GM12878 (cell line): Measurements from ENCODE around the gene TNFRSF8. TPM values are rescaled to one million over a fixed set of nuclear protein-coding genes. Genes with fewer than 3 reads are reported as not detected.

Experiments
- ATAC-seq: fragments of 200-7000 bp; cut with Tn5 transposase; 3 replicates; pipeline ENCODE4 v1.9.1; 2020; ENCODE audit warnings: mild to moderate bottlenecking, moderate library complexity
- BruUV-seq: library from RNA; stranded (reverse); fragments of 400-500 nt; replicated peaks from 2 replicates; lab custom pipeline; 2021; lab: Mats Ljungman, UMichigan
- CTCF ChIA-PET: fragments of 300-600 bp; sonication (Branson Sonifier 250); formaldehyde crosslinking; extraction: SDS; loops from one replicate; lab custom pipeline; 2021; ENCODE audit warnings: inconsistent platforms; lab: Yijun Ruan, JAX
- POLR2A ChIA-PET: fragments of 350-600 bp; formaldehyde crosslinking; extraction: SDS; loops from one replicate; lab custom pipeline; 2021; ENCODE audit warnings: inconsistent platforms; lab: Charles Lee
- RAD21 ChIA-PET: fragments of 300-600 bp; sonication (Branson Sonifier 250); formaldehyde crosslinking; loops from one replicate; lab custom pipeline; 2023; ENCODE audit warnings: antibody characterized with exemption; ENCODE audit not compliant: unreplicated experiment; lab: Charles Lee
- SMC1A ChIA-PET: fragments of 300-600 bp; sonication (Branson Sonifier 250); formaldehyde crosslinking; loops from one replicate; lab custom pipeline; 2023; ENCODE audit not compliant: unreplicated experiment, uncharacterized antibody; lab: Charles Lee
- DNase-seq: peaks from one replicate; pipeline ENCODE4 v3.0.0-alpha.2; 2011; ENCODE audit warnings: low read depth, low spot score
- FAIRE-seq: peaks from 3 replicates; lab custom pipeline; 2011; peaks lifted over from hg19 to GRCh38; lab: Jason Lieb, UNC
- H2AFZ ChIP-seq: 2 replicates; pipeline ENCODE4 v1.6.0; 2011; ENCODE audit warnings: low read depth, low read length, control low read depth; ENCODE audit not compliant: control insufficient read depth
- H3K27ac ChIP-seq: 2 replicates; pipeline ENCODE4 v1.5.1; 2011; ENCODE audit warnings: control low read depth; ENCODE audit not compliant: control insufficient read depth, insufficient read depth
- H3K27me3 ChIP-seq, 2 experiments: replicated peaks in 1 of 2; 2 replicates each; pipeline versions ENCODE4 v1.6.0 to v1.6.1; 2011; ENCODE audit warnings: low read length in 1 of 2; ENCODE audit not compliant: control insufficient read depth in 2 of 2, insufficient read depth in 2 of 2
- H3K36me3 ChIP-seq, 2 experiments: 2 replicates each; pipeline ENCODE4 v1.5.1; 2011; ENCODE audit warnings: low read length in 1 of 2; ENCODE audit not compliant: control insufficient read depth in 2 of 2, insufficient read depth in 2 of 2
- H3K4me1 ChIP-seq: 2 replicates; pipeline ENCODE4 v1.6.1; 2011; ENCODE audit warnings: mild to moderate bottlenecking, low read length, moderate library complexity, mixed read lengths; ENCODE audit not compliant: control insufficient read depth, insufficient read depth
- H3K4me2 ChIP-seq: 2 replicates; pipeline ENCODE4 v1.6.0; 2011; ENCODE audit warnings: control low read depth; ENCODE audit not compliant: control insufficient read depth, insufficient read depth
- H3K4me3 ChIP-seq: fragments of 200-600 bp; sonication (generic); 2 replicates; pipeline ENCODE4 v1.5.1; 2016
- H3K79me2 ChIP-seq: 2 replicates; pipeline ENCODE4 v1.6.0; 2011; ENCODE audit warnings: low read length; ENCODE audit not compliant: control insufficient read depth, insufficient read depth
- H3K9ac ChIP-seq: 2 replicates; pipeline ENCODE4 v1.8.0; 2011; ENCODE audit warnings: low read length, control low read depth, mixed read lengths; ENCODE audit not compliant: control insufficient read depth, insufficient read depth
- H3K9me3 ChIP-seq: replicated peaks from 3 replicates; pipeline ENCODE4 v1.5.1; 2011; ENCODE audit warnings: mild to moderate bottlenecking, low read length; ENCODE audit not compliant: control insufficient read depth, insufficient read depth
- H4K20me1 ChIP-seq: 2 replicates; pipeline ENCODE4 v1.6.0; 2011; ENCODE audit not compliant: control insufficient read depth, insufficient read depth
- BRCA1 ChIP-seq: IDR thresholded peaks from 2 replicates; pipeline ENCODE4 v1.6.1; 2011; ENCODE audit warnings: low read depth, low read length, improper control_type of control experiment
- CUX1 ChIP-seq: IDR thresholded peaks from 2 replicates; pipeline ENCODE4 v1.6.1; 2012; ENCODE audit warnings: improper control_type of control experiment, low read depth, low read length; ENCODE audit not compliant: insufficient replicate concordance
- EZH2 ChIP-seq: IDR thresholded peaks from 2 replicates; pipeline ENCODE4 v1.6.1; 2012; ENCODE audit warnings: low read depth, mild to moderate bottlenecking, control low read depth, inconsistent platforms, low read length, borderline replicate concordance; ENCODE audit not compliant: control insufficient read depth
- FOS ChIP-seq: IDR thresholded peaks from 3 replicates; pipeline ENCODE4 v1.6.1; 2011; ENCODE audit warnings: borderline replicate concordance; ENCODE audit not compliant: insufficient read length; ENCODE audit errors: extremely low read depth
- JUND ChIP-seq: IDR thresholded peaks from 2 replicates; pipeline ENCODE4 v1.6.1; 2012; ENCODE audit warnings: low read depth, mild to moderate bottlenecking, low read length, improper control_type of control experiment, moderate library complexity
- MEF2A ChIP-seq: IDR thresholded peaks from 2 replicates; pipeline ENCODE4 v1.6.1; 2011; ENCODE audit warnings: low read depth, mild to moderate bottlenecking, low read length, moderate library complexity; ENCODE audit not compliant: insufficient read depth
- MYB ChIP-seq: fragments of 150-350 bp; IDR thresholded peaks from 2 replicates; pipeline ENCODE4 v1.6.1; 2014; ENCODE audit warnings: mild to moderate bottlenecking, low read depth, low read length, borderline replicate concordance
- TCF12 ChIP-seq: IDR thresholded peaks from 2 replicates; pipeline ENCODE4 v1.6.1; 2011; ENCODE audit warnings: low read depth, mild to moderate bottlenecking, low read length
- WGBS: methylation state at CpG from one replicate; pipeline ENCODE4 v1.1.6; 2016; ENCODE audit warnings: low lambda C conversion rate; ENCODE audit not compliant: insufficient replicate concordance, insufficient coverage; ENCODE audit errors: missing lambda C conversion rate; 5-methylcytosine and 5-hydroxymethylcytosine counted together
- in situ Hi-C: fragments of 300-500 bp; cut with MboI; formaldehyde crosslinking; loops from 9 replicates; pipeline ENCODE4 v1.14.3; 2018; ENCODE audit warnings: mixed read lengths
- intact Hi-C: fragments of 100-400 bp; cut with micrococcal nuclease; formaldehyde crosslinking; loops from one replicate; pipeline ENCODE4 v1.14.2; 2022; ENCODE audit not compliant: unreplicated experiment
- polyA plus RNA-seq, 11 experiments: library from polyadenylated mRNA; depleted of rRNA in 4 of 11; unstranded in 6 of 11; stranded (reverse) in 5 of 11; fragments of >200 nt; fragmentation: Nextera tagmentation in 4 of 11; fragmentation: Illumina TruSeq in 1 of 11; extraction: Ambion mirVana in 4 of 11; extraction: Trizol in 1 of 11; gene quantifications; 1 replicate in 1 of 11; 2 replicates in 10 of 11; pipeline versions ENCODE4 v1.2.1 to v1.2.3, GENCODE V29; 2011 to 2016; ENCODE audit warnings: inconsistent platforms in 2 of 11, missing spikeins in 2 of 11, low read depth in 1 of 11
- total RNA-seq, 4 experiments: library from RNA; depleted of rRNA in 3 of 4; stranded (reverse); fragments of >200 nt in 3 of 4; fragmentation: Illumina TruSeq in 1 of 4; extraction: Trizol in 1 of 4; gene quantifications; 2 replicates each; pipeline versions ENCODE4 v1.2.1 to v1.2.3, GENCODE V29; 2013 to 2021

TNFRSF8 gene
- total and polyA plus RNA-seq, 10 of the 15 experiments (the other 5 are each of a cell fraction or from before 2014, with no cell fraction given), result 9.8 to 114 (median 58.8) TPM

DNA sequence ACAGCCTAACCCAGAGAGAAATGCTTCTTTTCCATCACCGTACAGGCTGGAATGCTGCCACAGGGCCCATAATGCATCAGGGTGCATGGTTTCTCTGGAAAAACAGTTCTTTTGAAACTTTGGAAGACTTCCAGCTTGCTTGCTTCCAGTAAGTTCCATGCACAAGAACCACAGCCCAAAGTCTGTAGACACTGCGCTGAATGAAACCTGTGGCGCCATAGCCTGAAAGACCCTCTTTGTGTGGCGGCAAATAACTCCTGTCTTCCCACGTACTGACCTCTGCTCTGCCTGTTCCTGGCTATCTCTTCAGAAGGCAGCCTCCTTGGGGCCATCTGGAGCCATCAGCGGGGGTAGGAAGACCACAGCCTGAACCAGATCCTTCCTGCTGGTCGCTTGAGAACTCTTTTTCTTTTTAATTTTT lies 28.7 kb upstream of the TNFRSF8 start:
- BruUV-seq, result no TSS peak
- Histone ChIP-seq H3K27ac (no peak overlapping the region), H3K4me2 (no peak overlapping the region), H3K27me3 (no peaks in the 10 kb centered on the region), H2AFZ (no peak overlapping the region), H3K79me2 (no peaks in the 10 kb centered on the region), H3K4me3 (no peak overlapping the region), H3K36me3 (peaks cover 8 to 10% of the 10 kb centered on the region in 2 experiments), H3K9ac (no peak overlapping the region), H4K20me1 (no peaks in the 10 kb centered on the region), H3K4me1 (peaks cover 16% of the 10 kb centered on the region), H3K9me3 (no peaks in the 10 kb centered on the region)
- SMC1A ChIA-PET, result interaction anchor here (0.8 to 7.0 kb wide), 3 partner anchors 23 to 63 kb away, joined by 3 to 50 read pairs (median 3); no protein-coding TSS in a partner anchor
- DNase-seq (no peak), ATAC-seq (no peak), FAIRE-seq (no peak)
- RAD21 ChIA-PET, result interaction anchor here (0.8 to 7.6 kb wide), 4 partner anchors 11 to 45 kb away, joined by 3 to 70 read pairs (median 4); partner anchors contain the start of gene MIIP
- in situ Hi-C loops (no loop called here), intact Hi-C loops (no loop called here)
- CTCF ChIA-PET, result interaction anchor here (1.0 to 1.1 kb wide), 4 partner anchors 17 to 67 kb away, joined by 3 to 4 read pairs (median 3); no protein-coding TSS in a partner anchor
- POLR2A ChIA-PET, result no interaction called here
- WGBS, result 84% methylated on average over 7 of the region's 7 CpGs
- no peak for TF ChIP-seq FOS
- TF ChIP-seq EZH2, result no peak
- no peak for TF ChIP-seq MEF2A
- TF ChIP-seq BRCA1, result no peak
- no peak for TF ChIP-seq MYB

GRCh38 chr1:12035312-12035711 lies 27.8 kb upstream of the TNFRSF8 start:
- POLR2A ChIA-PET, result interaction anchor here (0.6 to 0.7 kb wide), 2 partner anchors 19 to 53 kb away, joined by 6 read pairs; no protein-coding TSS in a partner anchor
- no peak for TF ChIP-seq JUND
- TF ChIP-seq CUX1, result no peak
- TF ChIP-seq TCF12, result no peak

More at GRCh38 chr1:12035312-12035711, 27.8 kb upstream of the TNFRSF8 start:
- intact Hi-C loops, result no loop called here
- Histone ChIP-seq H3K9ac (no peak overlapping the region), H3K27ac (no peak overlapping the region), H3K9me3 (no peaks in the 10 kb centered on the region), H3K4me2 (no peak overlapping the region), H3K4me3 (no peak overlapping the region), H2AFZ (no peak overlapping the region), H3K79me2 (no peaks in the 10 kb centered on the region), H3K27me3 (no peaks in the 10 kb centered on the region), H3K4me1 (peaks cover 21% of the 10 kb centered on the region), H3K36me3 (peaks cover 5 to 8% of the 10 kb centered on the region in 2 experiments), H4K20me1 (no peaks in the 10 kb centered on the region)
- RAD21 ChIA-PET, result interaction anchor here (1.5 to 7.6 kb wide), 2 partner anchors 16 to 44 kb away, joined by 4 to 70 read pairs; partner anchors contain the start of gene MIIP
- no peak for DNase-seq
- WGBS, result 80% methylated on average over 4 of the region's 4 CpGs
- CTCF ChIA-PET, result interaction anchor here (1.1 kb wide), 3 partner anchors 31 to 68 kb away, joined by 3 to 5 read pairs (median 3); no protein-coding TSS in a partner anchor
- ATAC-seq, result no peak
- no peak for FAIRE-seq
- in situ Hi-C loops, result no loop called here
- BruUV-seq, result no TSS peak
- SMC1A ChIA-PET, result interaction anchor here (1.1 to 7.0 kb wide), 4 partner anchors 8 to 50 kb away, joined by 3 to 50 read pairs (median 4); partner anchors contain the start of gene MIIP
